OCI-LY7 (cell line): ENCODE results near the gene METTL22. TPM values are rescaled to one million over a fixed set of nuclear protein-coding genes. Genes with fewer than 3 reads are reported as not detected.

Experiments
- BruUV-seq: library from RNA; stranded (reverse); fragments of 400-500 nt; replicated peaks from 2 replicates; lab custom pipeline; 2021; lab: Mats Ljungman, UMichigan
- CTCF ChIA-PET: fragments of 300-600 bp; sonication (Branson Sonifier 250); formaldehyde crosslinking; loops from one replicate; lab custom pipeline; 2022; ENCODE audit warnings: antibody characterized with exemption; ENCODE audit not compliant: unreplicated experiment; lab: Charles Lee
- POLR2A ChIA-PET: fragments of 300-600 bp; sonication (Branson Sonifier 250); formaldehyde crosslinking; loops from one replicate; lab custom pipeline; 2022; ENCODE audit warnings: antibody characterized with exemption; lab: Charles Lee
- DNase-seq: peaks from one replicate; pipeline ENCODE4 v3.0.0-alpha.2; 2015; ENCODE audit warnings: low spot score
- H2AFZ ChIP-seq: fragments of 200-600 bp; sonication (generic), shearing (Covaris generic); 2 replicates; pipeline ENCODE4 v1.6.1; 2014; ENCODE audit warnings: mild to moderate bottlenecking, antibody characterized with exemption, low read length, moderate library complexity
- H3K27ac ChIP-seq: fragments of 200-600 bp; sonication (generic); 2 replicates; pipeline ENCODE4 v1.5.1; 2014; ENCODE audit warnings: mixed run types, low read depth, mild to moderate bottlenecking, moderate library complexity, low read length, inconsistent platforms; ENCODE audit not compliant: poor library complexity, severe bottlenecking
- H3K36me3 ChIP-seq: fragments of 200-600 bp; sonication (generic); 2 replicates; pipeline ENCODE4 v1.6.1; 2014; ENCODE audit warnings: mild to moderate bottlenecking, antibody characterized with exemption, low read length, moderate library complexity, mixed read lengths; ENCODE audit not compliant: insufficient read depth
- H3K4me1 ChIP-seq: fragments of 200-600 bp; sonication (generic); 2 replicates; pipeline ENCODE4 v1.5.1; 2014; ENCODE audit warnings: mild to moderate bottlenecking, low read length; ENCODE audit not compliant: insufficient read depth, poor library complexity, severe bottlenecking
- H3K4me2 ChIP-seq: fragments of 200-600 bp; sonication (generic); 2 replicates; pipeline ENCODE4 v1.6.1; 2014; ENCODE audit warnings: mild to moderate bottlenecking, low read length
- H3K4me3 ChIP-seq: fragments of 200-600 bp; sonication (generic); 2 replicates; pipeline ENCODE4 v1.5.1; 2014; ENCODE audit warnings: mild to moderate bottlenecking, low read depth, low read length; ENCODE audit not compliant: poor library complexity, severe bottlenecking
- H3K79me2 ChIP-seq: fragments of 200-600 bp; sonication (generic); 2 replicates; pipeline ENCODE4 v1.6.1; 2016; ENCODE audit warnings: low read depth, mild to moderate bottlenecking, low read length, moderate library complexity, mixed read lengths; ENCODE audit not compliant: insufficient read depth
- H3K9me2 ChIP-seq: fragments of 200-600 bp; sonication (generic); 2 replicates; pipeline ENCODE4 v1.6.1; 2016; ENCODE audit warnings: mild to moderate bottlenecking, low read length, mixed read lengths; ENCODE audit not compliant: insufficient read depth
- H3K9me3 ChIP-seq: fragments of 200-600 bp; sonication (generic); 2 replicates; pipeline ENCODE4 v1.6.1; 2014; ENCODE audit warnings: mild to moderate bottlenecking, mixed run types, low read length, mixed read lengths
- H4K20me1 ChIP-seq: fragments of 200-600 bp; sonication (generic); 2 replicates; pipeline ENCODE4 v1.6.1; 2014; ENCODE audit warnings: mild to moderate bottlenecking, antibody characterized with exemption, low read length, moderate library complexity, mixed read lengths; ENCODE audit not compliant: insufficient read depth
- EZH2phosphoT487 ChIP-seq: fragments of 200-600 bp; sonication (generic); IDR thresholded peaks from 2 replicates; pipeline ENCODE4 v1.6.1; 2018; ENCODE audit warnings: low read depth, borderline replicate concordance, mild to moderate bottlenecking, mixed run types, antibody characterized with exemption, low read length, moderate library complexity, mixed read lengths
- intact Hi-C: fragments of 100-400 bp; cut with micrococcal nuclease; formaldehyde crosslinking; loops from one replicate; pipeline ENCODE4 v1.10.0; 2022; ENCODE audit not compliant: unreplicated experiment
- total RNA-seq, 2 experiments: library from RNA; depleted of rRNA in 1 of 2; stranded (reverse); fragments of >200 nt in 1 of 2; shearing (Covaris generic) in 1 of 2; gene quantifications; 2 replicates each; pipeline ENCODE4 v1.2.3, GENCODE V29; 2014 to 2022
- TF ChIP-seq, protein P1 (sequence below): fragments of 200-600 bp; sonication (generic); conservative IDR thresholded peaks from 2 replicates; pipeline ENCODE4 v1.5.1; 2014; ENCODE audit warnings: mild to moderate bottlenecking, antibody characterized with exemption, low read length, moderate library complexity, mixed read lengths

The METTL22 gene
- total RNA-seq, 2 experiments from 2014 or later = 22.4 to 55.0 TPM

DNA sequence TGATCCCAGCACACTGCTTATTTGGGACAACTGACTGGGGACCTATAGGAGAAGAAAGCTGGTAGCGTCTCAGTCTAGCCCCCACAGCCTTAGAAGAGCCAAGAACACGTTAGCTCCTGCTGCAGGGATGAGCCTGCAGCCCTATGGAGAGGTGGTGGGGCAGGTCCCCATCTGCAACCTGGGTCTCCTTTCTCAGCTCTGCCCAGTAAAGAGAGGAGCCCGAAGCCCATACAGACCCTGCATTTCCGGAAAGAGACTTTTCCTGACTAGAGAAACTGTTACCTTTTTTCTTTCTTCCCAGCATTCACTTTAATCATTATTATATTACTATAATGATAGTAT lies 788 bp downstream of the METTL22 start:
- Histone ChIP-seq H3K4me1 (peaks cover 9% of the 10 kb centered on the region), H3K4me2 (peak overlapping the region; percentile 78), H3K9me3 (no peaks in the 10 kb centered on the region), H4K20me1 (no peaks in the 10 kb centered on the region), H3K4me3 (peak overlapping the region; percentile 93), H2AFZ (peak overlapping the region; percentile 87; the same call in 1 of the 2 replicates), H3K9me2 (no peaks in the 10 kb centered on the region), H3K27ac (no peak overlapping the region), H3K79me2 (peaks cover 21% of the 10 kb centered on the region; the same call in 1 of the 2 replicates), H3K36me3 (peaks cover 22% of the 10 kb centered on the region)
- ChIA-PET CTCF (no interaction called here), POLR2A (interaction anchor here (0.6 kb wide), 1 partner anchor 17 kb away, joined by 3 read pairs; no protein-coding TSS in a partner anchor)
- TSS peak; percentile 66 for BruUV-seq
- intact Hi-C loops = no loop called here
- peak; percentile 16 for DNase-seq
- TF ChIP-seq EZH2phosphoT487 = no peak
- TF ChIP-seq, protein P1, sequence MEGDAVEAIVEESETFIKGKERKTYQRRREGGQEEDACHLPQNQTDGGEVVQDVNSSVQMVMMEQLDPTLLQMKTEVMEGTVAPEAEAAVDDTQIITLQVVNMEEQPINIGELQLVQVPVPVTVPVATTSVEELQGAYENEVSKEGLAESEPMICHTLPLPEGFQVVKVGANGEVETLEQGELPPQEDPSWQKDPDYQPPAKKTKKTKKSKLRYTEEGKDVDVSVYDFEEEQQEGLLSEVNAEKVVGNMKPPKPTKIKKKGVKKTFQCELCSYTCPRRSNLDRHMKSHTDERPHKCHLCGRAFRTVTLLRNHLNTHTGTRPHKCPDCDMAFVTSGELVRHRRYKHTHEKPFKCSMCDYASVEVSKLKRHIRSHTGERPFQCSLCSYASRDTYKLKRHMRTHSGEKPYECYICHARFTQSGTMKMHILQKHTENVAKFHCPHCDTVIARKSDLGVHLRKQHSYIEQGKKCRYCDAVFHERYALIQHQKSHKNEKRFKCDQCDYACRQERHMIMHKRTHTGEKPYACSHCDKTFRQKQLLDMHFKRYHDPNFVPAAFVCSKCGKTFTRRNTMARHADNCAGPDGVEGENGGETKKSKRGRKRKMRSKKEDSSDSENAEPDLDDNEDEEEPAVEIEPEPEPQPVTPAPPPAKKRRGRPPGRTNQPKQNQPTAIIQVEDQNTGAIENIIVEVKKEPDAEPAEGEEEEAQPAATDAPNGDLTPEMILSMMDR = no peak

DNA sequence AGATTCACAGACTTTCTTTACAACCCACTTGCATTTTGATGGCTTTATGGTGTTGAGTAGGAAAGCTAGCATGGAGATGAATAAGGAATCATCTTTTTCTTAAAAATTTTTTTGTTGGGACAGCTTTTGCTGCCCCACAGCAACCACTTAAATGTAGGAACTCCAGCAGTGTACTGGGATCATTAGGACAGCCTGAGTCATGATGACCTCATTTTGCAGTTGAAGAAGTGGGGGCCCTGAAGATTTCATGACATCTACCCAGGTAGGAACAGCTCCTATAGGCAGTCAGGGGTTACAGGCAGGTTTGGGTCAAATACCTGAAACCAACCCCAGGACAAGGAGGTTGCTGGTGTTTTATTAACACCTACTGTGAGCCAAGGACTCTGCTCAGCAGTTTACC lies 2.1 kb downstream of the METTL22 start:
- BruUV-seq = no TSS peak
- Histone ChIP-seq H3K4me3 (no peak overlapping the region), H3K4me1 (peaks cover 9% of the 10 kb centered on the region), H3K36me3 (peaks cover 36% of the 10 kb centered on the region), H2AFZ (no peak overlapping the region), H3K9me3 (no peaks in the 10 kb centered on the region), H3K79me2 (peaks cover 21% of the 10 kb centered on the region; the same call in 1 of the 2 replicates), H4K20me1 (no peaks in the 10 kb centered on the region), H3K4me2 (no peak overlapping the region), H3K9me2 (no peaks in the 10 kb centered on the region), H3K27ac (no peak overlapping the region)
- TF ChIP-seq EZH2phosphoT487 = no peak
- TF ChIP-seq, protein P1 = no peak
- ChIA-PET POLR2A (interaction anchor here (0.7 kb wide), 2 partner anchors 225 to 1018 kb away, joined by 4 to 6 read pairs; no protein-coding TSS in a partner anchor), CTCF (no interaction called here)
- intact Hi-C loops = no loop called here
- no peak for DNase-seq

DNA sequence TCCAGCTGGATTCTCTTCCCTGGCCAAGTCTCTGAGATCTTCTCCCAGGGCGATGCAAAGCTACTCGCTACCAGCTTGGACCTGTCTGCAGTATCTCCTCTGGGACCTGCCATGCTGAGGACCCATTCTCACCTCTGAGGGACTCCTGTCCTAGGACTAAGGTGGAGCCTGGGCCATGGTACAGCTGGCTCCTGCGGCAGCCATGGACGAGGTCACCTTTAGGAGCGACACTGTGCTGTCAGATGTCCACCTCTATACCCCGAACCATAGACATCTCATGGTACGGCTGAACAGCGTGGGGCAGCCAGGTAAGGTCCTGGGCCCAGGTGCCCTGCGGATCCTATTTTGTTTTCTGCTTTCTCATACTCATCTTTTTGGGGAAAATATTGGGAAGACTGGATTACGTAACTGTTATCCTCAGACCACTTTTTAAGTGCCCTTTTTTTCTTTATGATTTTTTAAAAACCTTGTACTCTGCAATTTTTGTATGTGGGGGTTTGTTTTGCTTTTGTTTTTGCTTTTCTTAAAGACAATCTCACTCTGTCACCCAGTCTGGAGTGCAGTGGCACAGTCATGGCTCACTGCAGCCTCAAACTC lies 4.1 kb downstream of the METTL22 start:
- H3K4me3 ChIP-seq = no peak overlapping the region
- ChIA-PET CTCF (no interaction called here), POLR2A (no interaction called here)
- no peaks in the 10 kb centered on the region for H4K20me1 ChIP-seq
- no TSS peak for BruUV-seq
- no peak for DNase-seq
- H3K9me2 ChIP-seq = no peaks in the 10 kb centered on the region
- no peaks in the 10 kb centered on the region for H3K9me3 ChIP-seq
- intact Hi-C loops = no loop called here
- H2AFZ ChIP-seq = no peak overlapping the region
- peaks cover 21% of the 10 kb centered on the region; the same call in 1 of the 2 replicates for H3K79me2 ChIP-seq
- peaks cover 55% of the 10 kb centered on the region for H3K36me3 ChIP-seq
- TF ChIP-seq, protein P1 = no peak
- no peak for TF ChIP-seq EZH2phosphoT487
- H3K4me2 ChIP-seq = no peak overlapping the region
- peaks cover 9% of the 10 kb centered on the region for H3K4me1 ChIP-seq
- no peak overlapping the region for H3K27ac ChIP-seq
